ENCODE data around the gene TRNAU1AP. TPM values are rescaled to one million over a fixed set of nuclear protein-coding genes. Genes with fewer than 3 reads are reported as not detected.
A peak's percentile ranks its signal among the peaks of the same experiment; 100 is the strongest.
"Not testable (repeated sequence)": the region's sequence is repeated elsewhere in the genome, so short reads cannot be mapped to it uniquely, and the experiment has no call there.

TRNAU1AP gene
- total and polyA plus RNA-seq, 8 donors = 26.1 to 34.6 (median 30.2) TPM

DNA sequence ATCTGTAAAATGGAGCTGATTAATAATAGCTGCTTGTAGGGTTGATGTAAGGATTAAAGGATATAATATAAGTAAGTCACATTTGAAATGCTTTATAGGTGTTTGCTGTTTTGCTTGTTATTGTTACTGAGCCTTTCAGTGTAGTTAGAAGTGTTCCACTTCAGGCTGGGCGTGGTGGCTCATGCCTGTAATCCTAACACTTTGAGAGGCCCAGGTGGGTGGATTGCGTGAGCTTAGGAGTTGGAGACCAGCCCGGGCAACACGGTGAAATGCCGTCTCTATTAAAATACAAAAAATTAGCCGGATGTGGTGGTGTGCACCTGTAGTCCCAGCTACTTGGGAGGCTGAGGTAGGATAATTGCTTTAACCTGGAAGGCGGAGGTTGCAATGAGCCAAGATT, 12.2 kb downstream of the TRNAU1AP start:
- DNase-seq = peak in 1 of 4 donors; percentile 39
- no peaks in the 10 kb centered on the region for H3K4me1 ChIP-seq
- no peaks in the 10 kb centered on the region for H3K9me3 ChIP-seq
- H3K4me3 ChIP-seq = no peak overlapping the region
- TF ChIP-seq, protein P1, sequence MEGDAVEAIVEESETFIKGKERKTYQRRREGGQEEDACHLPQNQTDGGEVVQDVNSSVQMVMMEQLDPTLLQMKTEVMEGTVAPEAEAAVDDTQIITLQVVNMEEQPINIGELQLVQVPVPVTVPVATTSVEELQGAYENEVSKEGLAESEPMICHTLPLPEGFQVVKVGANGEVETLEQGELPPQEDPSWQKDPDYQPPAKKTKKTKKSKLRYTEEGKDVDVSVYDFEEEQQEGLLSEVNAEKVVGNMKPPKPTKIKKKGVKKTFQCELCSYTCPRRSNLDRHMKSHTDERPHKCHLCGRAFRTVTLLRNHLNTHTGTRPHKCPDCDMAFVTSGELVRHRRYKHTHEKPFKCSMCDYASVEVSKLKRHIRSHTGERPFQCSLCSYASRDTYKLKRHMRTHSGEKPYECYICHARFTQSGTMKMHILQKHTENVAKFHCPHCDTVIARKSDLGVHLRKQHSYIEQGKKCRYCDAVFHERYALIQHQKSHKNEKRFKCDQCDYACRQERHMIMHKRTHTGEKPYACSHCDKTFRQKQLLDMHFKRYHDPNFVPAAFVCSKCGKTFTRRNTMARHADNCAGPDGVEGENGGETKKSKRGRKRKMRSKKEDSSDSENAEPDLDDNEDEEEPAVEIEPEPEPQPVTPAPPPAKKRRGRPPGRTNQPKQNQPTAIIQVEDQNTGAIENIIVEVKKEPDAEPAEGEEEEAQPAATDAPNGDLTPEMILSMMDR (IDR thresholded peaks at IDR 0.05) = no peak
- H3K36me3 ChIP-seq = peaks cover 0 to 100% of the 10 kb centered on the region in 2 donors
- H3K27me3 ChIP-seq = no peaks in the 10 kb centered on the region
- H3K27ac ChIP-seq = peak overlapping the region; percentile 10 to 14
- ATAC-seq = peak; percentile 81
- intact Hi-C loops (cut with DNase I) = no loop called here

DNA sequence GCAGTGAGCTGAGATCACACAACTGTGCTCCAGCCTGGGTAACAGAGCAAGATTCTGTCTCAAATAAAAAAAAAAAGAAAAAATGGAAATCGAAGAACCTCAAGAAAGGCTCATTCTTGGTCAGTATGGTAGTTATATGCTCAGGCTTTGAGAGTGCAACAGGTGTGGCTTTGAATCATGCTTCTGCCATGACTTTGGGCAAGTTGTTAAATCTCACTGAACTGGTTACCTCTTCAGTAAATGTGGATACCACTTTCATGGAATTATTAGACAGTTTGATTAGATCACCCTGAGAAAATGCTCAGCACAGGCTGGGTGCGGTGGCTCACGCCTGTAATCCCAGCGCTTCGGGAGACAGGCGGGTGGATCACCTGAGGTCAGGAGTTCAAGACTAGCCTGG, 12.8 kb downstream of the TRNAU1AP start:
- Histone ChIP-seq H3K27ac (no peak overlapping the region), H3K4me3 (no peak overlapping the region), H3K27me3 (no peaks in the 10 kb centered on the region), H3K4me1 (no peaks in the 10 kb centered on the region), H3K36me3 (peaks cover 0 to 100% of the 10 kb centered on the region in 2 donors), H3K9me3 (no peaks in the 10 kb centered on the region)
- TF ChIP-seq, protein P1 (IDR thresholded peaks at IDR 0.05) = no peak
- ATAC-seq = no peak
- intact Hi-C loops (cut with DNase I) = no loop called here
- DNase-seq = no peak

DNA sequence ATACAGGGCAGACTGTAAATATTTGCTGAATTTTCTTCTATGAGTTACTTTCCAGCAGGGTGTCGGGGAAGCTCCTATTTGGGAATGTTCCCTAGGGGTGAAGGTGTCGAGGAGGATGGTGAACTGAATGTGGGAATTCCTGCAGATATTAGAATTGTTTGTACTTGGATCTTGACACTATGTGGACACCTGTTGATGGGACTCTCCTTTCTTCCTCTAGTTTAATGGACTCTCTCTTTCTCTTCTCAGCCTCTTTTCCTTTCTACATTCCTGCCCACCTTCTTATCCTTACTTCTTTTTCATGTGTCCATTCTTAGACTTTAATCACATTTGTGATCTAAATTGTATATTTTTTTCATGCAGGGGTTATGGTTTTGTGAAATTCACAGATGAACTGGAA, 14.0 kb downstream of the TRNAU1AP start:
- intact Hi-C loops (cut with DNase I) = no loop called here
- H3K36me3 ChIP-seq = peaks cover 0 to 100% of the 10 kb centered on the region in 2 donors
- no peak for DNase-seq
- ATAC-seq = no peak
- no peak overlapping the region for H3K27ac ChIP-seq
- no peaks in the 10 kb centered on the region for H3K9me3 ChIP-seq
- TF ChIP-seq, protein P1 (IDR thresholded peaks at IDR 0.05) = no peak
- H3K4me3 ChIP-seq = no peak overlapping the region
- H3K4me1 ChIP-seq = no peaks in the 10 kb centered on the region
- H3K27me3 ChIP-seq = no peaks in the 10 kb centered on the region

DNA sequence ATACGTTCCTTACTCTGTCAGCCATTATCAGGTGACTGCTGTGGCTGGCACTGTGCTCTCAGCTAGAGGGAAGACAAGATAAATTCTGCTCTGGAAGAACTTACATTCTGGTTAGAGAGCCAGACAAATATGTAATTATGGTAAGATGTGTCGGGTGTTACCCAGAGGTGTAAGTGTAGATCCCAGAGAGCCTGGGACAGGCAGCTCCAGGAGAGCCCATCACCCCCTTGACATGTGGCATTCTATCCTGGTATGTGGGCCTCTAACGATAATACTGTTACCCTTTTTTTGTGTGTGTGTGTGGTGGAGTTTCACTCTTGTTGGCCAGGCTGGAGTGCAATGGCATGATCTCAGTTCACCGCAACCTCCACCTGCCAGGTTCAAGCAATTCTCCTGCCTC, 19.0 kb downstream of the TRNAU1AP start:
- Histone ChIP-seq H3K27ac (no peak overlapping the region), H3K4me1 (peaks cover 0 to 3% of the 10 kb centered on the region in 2 donors), H3K4me3 (no peak overlapping the region), H3K27me3 (no peaks in the 10 kb centered on the region), H3K36me3 (peaks cover 0 to 100% of the 10 kb centered on the region in 2 donors), H3K9me3 (no peaks in the 10 kb centered on the region)
- DNase-seq (no peak), ATAC-seq (no peak)
- TF ChIP-seq, protein P1 (IDR thresholded peaks at IDR 0.05) = no peak
- intact Hi-C loops (cut with DNase I) = no loop called here

DNA sequence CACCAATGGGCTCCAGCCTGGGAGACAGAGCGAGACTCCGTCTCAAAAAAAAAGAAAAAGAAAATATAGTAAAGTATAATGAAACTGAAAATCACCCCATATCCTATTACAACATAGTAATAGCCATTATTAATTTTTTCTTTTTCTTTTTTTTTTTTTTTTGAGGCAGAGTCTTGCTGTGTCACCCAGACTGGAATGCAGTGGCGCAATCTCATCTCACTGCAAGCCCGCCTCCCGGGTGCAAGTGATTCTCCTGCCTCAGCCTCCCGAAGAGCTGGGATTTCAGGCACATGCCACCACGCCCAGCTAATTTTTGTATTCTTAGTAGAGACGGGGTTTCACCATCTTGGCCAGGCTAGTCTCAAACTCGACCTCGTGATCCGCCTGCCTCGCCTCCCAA, 20.0 kb downstream of the TRNAU1AP start:
- intact Hi-C loops (cut with DNase I); DNase-seq; H3K4me1 ChIP-seq; ATAC-seq; H3K4me3 ChIP-seq; H3K27me3 ChIP-seq; H3K27ac ChIP-seq; H3K9me3 ChIP-seq: not testable (repeated sequence)
- H3K36me3 ChIP-seq = peaks cover 0 to 100% of the 10 kb centered on the region in 2 donors

DNA sequence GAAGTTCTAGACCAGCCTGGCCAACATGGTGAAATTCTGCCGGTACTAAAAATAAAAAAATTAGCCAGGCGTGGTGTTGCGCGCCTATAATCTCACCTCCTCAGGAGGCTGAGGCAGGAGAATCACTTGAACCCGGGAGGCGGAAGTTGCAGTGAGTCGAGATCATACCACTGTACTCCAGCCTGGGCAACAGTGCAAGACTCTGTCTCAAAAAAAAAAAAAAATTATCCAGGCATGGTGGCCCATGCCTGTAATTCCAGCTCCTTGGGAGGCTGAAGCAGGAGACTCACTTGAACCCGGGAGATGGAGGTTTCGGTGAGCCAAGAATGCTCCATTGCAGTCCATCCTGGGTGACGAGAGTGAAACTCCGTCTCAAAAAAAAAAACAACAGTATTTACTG, 20.7 kb downstream of the TRNAU1AP start:
- DNase-seq (no peak), ATAC-seq (no peak)
- intact Hi-C loops (cut with DNase I) = no loop called here
- TF ChIP-seq, protein P1 (IDR thresholded peaks at IDR 0.05) = no peak
- Histone ChIP-seq H3K9me3 (no peaks in the 10 kb centered on the region), H3K4me1 (peaks cover 0 to 11% of the 10 kb centered on the region in 2 donors), H3K27ac (no peak overlapping the region), H3K4me3 (no peak overlapping the region), H3K27me3 (no peaks in the 10 kb centered on the region), H3K36me3 (peaks cover 0 to 100% of the 10 kb centered on the region in 2 donors)

Measured in left lung (tissue), 10 donors.